Measurements from ENCODE around the gene LIMK2. TPM values are rescaled to one million over a fixed set of nuclear protein-coding genes. Genes with fewer than 3 reads are reported as not detected.

LIMK2 gene
- total RNA-seq, 1 donor from 2014 or later = 37.2 TPM

DNA sequence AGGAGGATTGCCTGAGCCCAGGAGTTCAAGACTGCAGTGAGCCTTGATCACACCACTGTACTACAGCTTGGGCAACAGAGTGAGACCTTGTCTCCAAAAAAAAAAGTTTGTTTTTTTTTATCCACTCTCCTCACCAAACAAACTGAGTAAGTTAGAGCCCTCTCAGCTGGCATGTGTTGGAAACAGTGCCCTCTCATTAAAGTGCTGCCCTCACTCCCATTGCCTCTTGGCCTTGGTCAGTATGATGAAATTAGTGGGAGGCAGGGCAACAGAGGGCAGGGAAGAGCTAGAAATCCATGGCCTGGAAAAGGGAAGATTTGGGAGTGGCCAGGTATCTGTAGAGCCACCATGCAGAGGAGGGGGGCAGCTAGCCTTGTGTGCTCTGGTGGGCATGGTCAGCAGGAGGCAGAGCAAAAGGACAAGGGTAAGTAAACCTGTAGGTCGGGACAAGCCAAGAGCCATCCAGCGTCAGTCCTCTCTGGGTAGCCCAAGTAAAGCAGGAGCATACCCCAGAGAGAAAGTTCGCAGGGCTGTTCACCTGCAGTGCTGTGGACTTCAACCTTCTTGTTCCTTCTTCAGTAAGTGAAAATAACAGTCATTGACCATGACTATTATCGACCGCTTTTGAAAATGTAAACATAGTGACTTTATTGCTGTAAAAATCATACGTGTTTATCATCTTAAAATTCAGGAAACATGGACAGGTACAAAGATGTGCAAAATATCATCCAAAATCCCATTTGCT, 52.0 kb downstream of the LIMK2 start:
- Histone ChIP-seq H3K4me3 (ENCODE audit: low read depth, low read length) (no peak overlapping the region), H3K27me3 (ENCODE audit: control insufficient read depth, insufficient read depth, low read length) (no peaks in the 10 kb centered on the region), H3K36me3 (ENCODE audit: control insufficient read depth, insufficient read depth, low read length) (peaks cover under 1% of the 10 kb centered on the region)
- DNase-seq (ENCODE audit: low read depth) = no peak
- TF ChIP-seq, protein P1, sequence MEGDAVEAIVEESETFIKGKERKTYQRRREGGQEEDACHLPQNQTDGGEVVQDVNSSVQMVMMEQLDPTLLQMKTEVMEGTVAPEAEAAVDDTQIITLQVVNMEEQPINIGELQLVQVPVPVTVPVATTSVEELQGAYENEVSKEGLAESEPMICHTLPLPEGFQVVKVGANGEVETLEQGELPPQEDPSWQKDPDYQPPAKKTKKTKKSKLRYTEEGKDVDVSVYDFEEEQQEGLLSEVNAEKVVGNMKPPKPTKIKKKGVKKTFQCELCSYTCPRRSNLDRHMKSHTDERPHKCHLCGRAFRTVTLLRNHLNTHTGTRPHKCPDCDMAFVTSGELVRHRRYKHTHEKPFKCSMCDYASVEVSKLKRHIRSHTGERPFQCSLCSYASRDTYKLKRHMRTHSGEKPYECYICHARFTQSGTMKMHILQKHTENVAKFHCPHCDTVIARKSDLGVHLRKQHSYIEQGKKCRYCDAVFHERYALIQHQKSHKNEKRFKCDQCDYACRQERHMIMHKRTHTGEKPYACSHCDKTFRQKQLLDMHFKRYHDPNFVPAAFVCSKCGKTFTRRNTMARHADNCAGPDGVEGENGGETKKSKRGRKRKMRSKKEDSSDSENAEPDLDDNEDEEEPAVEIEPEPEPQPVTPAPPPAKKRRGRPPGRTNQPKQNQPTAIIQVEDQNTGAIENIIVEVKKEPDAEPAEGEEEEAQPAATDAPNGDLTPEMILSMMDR (IDR thresholded peaks at IDR 0.05; ENCODE audit: insufficient read depth, low read length, poor library complexity, severe bottlenecking) = no peak

DNA sequence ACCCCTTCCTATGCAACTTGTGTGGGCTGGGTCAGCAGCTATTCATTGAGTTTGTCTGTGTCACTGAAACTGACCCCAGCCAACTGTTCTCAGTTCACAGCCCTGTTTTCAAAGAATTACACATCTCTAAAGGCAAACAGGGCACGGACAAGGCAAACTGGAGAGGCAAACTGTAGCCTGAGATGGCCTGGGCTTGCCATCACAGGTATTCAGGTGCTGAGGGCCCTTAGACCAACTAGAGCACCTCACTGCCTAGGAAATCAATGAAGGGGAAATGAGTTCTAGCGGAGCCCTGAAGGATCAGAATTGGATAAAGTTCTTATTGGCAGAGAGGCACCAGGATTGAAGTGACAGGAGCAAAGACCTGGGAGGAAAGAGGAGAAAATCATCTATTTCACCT, 56.2 kb downstream of the LIMK2 start:
- Histone ChIP-seq H3K36me3 (ENCODE audit: control insufficient read depth, insufficient read depth, low read length) (no peaks in the 10 kb centered on the region), H3K27me3 (ENCODE audit: control insufficient read depth, insufficient read depth, low read length) (no peaks in the 10 kb centered on the region), H3K4me3 (ENCODE audit: low read depth, low read length) (no peak overlapping the region)
- DNase-seq (ENCODE audit: low read depth) = no peak
- TF ChIP-seq, protein P1 (IDR thresholded peaks at IDR 0.05; ENCODE audit: insufficient read depth, low read length, poor library complexity, severe bottlenecking) = no peak

DNA sequence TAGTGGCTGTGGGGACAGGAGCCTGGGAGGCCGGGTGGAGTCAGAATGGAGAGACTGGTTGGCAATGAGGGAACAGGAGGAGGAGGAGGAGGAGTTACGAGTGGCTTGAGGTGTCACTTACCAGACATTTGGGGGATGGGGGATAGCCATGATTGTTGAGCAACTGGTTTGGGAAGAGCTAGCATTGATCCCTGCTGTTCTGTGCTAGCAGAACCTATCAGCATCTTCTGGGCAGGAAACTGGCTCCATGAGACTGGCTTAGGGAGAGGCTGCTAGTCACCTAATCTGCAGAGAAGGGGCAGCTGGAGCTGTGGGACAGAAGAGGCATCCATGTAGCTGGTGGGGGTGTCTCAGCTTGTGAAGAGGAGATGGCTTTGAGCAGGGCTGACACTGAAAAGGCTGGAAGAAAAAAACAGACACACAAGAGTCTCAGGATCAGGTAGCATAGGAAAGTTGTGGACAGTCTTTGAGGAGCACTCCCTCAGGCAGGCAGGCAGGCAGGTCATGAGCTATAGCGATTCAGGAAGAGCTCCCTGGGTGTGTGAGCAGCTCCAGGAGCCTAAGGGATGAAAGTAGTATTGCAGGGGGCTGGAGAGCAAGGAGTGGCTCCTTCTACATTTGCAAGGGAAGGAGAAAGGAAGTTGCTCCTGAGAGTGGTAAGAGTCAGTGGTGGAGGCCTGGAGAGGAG, 57.9 kb downstream of the LIMK2 start:
- TF ChIP-seq, protein P1 (IDR thresholded peaks at IDR 0.05; ENCODE audit: insufficient read depth, low read length, poor library complexity, severe bottlenecking) = no peak
- DNase-seq (ENCODE audit: low read depth) = no peak
- Histone ChIP-seq H3K27me3 (ENCODE audit: control insufficient read depth, insufficient read depth, low read length) (no peaks in the 10 kb centered on the region), H3K4me3 (ENCODE audit: low read depth, low read length) (no peak overlapping the region), H3K36me3 (ENCODE audit: control insufficient read depth, insufficient read depth, low read length) (peaks cover 2% of the 10 kb centered on the region)

DNA sequence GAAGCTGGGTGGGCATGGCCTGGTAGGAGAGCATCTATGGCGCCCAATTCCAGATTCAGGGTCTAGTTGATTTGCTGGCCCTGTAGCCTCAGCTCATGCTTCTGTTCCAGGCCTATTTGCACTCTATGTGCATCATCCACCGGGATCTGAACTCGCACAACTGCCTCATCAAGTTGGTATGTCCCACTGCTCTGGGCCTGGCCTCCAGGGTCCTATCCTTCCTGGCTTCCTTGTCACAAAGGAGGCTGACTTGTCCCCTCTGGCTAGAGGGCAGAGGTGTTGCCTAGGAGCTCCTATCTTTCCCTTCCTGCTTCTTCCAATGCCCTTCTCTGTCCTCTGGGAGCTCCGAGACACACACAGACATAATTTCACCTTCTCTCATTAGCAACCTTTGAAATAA, 58.9 kb downstream of the LIMK2 start:
- no peaks in the 10 kb centered on the region for H3K27me3 ChIP-seq (ENCODE audit: control insufficient read depth, insufficient read depth, low read length)
- DNase-seq (ENCODE audit: low read depth) = no peak
- H3K36me3 ChIP-seq (ENCODE audit: control insufficient read depth, insufficient read depth, low read length) = peaks cover 3% of the 10 kb centered on the region
- H3K4me3 ChIP-seq (ENCODE audit: low read depth, low read length) = no peak overlapping the region
- TF ChIP-seq, protein P1 (IDR thresholded peaks at IDR 0.05; ENCODE audit: insufficient read depth, low read length, poor library complexity, severe bottlenecking) = no peak

DNA sequence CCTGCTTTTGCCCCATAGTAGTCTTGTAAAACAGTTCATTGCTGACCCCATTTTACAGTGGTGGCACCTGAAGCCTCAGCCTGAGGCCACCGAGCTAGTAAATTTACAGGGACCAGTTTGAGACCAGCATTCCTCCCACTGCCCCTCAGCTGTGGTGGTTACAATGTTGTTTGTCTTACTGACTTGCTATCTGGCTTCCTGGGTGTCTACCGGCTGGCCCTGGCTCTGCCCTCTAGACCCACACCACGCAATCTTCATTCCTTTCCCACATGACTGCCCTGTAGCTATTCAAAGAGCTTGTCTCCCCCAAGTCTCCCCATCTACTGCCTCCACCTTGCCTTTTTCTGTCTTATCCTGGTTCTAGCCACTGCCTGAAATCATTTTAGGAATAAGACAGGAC, 59.4 kb downstream of the LIMK2 start:
- H3K27me3 ChIP-seq (ENCODE audit: control insufficient read depth, insufficient read depth, low read length) = no peaks in the 10 kb centered on the region
- peaks cover 3% of the 10 kb centered on the region for H3K36me3 ChIP-seq (ENCODE audit: control insufficient read depth, insufficient read depth, low read length)
- no peak overlapping the region for H3K4me3 ChIP-seq (ENCODE audit: low read depth, low read length)
- TF ChIP-seq, protein P1 (IDR thresholded peaks at IDR 0.05; ENCODE audit: insufficient read depth, low read length, poor library complexity, severe bottlenecking) = no peak
- peak; percentile 83 for DNase-seq (ENCODE audit: low read depth)

All from kidney epithelial cell (primary cell).